Measurements from ENCODE around the gene MOB1A.

MOB1A gene

DNA sequence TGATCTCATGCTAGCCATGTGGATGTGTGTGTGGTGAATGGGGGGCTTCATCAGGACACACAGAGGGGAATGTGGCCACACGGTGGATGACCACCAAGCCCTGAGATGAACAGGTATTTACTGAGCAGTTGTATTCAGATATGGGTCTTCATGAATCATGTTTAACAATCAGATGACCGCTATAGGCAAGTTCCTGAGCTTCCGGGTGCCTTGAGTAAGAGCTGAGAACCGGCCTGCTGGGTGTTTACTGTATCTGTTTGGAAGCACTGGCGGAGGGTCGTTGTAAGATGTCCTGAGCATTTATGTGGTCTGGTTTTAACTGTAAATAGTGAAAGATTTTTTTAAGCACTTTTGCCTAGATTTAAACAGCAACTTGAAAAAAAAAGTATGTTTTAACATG is 74.9 kb downstream of the MOB1A start:
- TF ChIP-seq, protein P1, sequence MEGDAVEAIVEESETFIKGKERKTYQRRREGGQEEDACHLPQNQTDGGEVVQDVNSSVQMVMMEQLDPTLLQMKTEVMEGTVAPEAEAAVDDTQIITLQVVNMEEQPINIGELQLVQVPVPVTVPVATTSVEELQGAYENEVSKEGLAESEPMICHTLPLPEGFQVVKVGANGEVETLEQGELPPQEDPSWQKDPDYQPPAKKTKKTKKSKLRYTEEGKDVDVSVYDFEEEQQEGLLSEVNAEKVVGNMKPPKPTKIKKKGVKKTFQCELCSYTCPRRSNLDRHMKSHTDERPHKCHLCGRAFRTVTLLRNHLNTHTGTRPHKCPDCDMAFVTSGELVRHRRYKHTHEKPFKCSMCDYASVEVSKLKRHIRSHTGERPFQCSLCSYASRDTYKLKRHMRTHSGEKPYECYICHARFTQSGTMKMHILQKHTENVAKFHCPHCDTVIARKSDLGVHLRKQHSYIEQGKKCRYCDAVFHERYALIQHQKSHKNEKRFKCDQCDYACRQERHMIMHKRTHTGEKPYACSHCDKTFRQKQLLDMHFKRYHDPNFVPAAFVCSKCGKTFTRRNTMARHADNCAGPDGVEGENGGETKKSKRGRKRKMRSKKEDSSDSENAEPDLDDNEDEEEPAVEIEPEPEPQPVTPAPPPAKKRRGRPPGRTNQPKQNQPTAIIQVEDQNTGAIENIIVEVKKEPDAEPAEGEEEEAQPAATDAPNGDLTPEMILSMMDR (IDR thresholded peaks at IDR 0.05; ENCODE audit: low read depth, low read length) = no peak
- DNase-seq (ENCODE audit: extremely low read depth, low read depth) = no peak
